AG04450 (cell line): Measurements from ENCODE around the gene TRIM6. TPM values are rescaled to one million over a fixed set of nuclear protein-coding genes. Genes with fewer than 3 reads are reported as not detected.

ENCODE experiments used
- CTCF ChIA-PET: fragments of 300-600, 350-600 bp; formaldehyde crosslinking; extraction: SDS; loops from one replicate; lab custom pipeline; 2022; ENCODE audit warnings: antibody characterized with exemption, inconsistent platforms; lab: Charles Lee
- POLR2A ChIA-PET: fragments of 350-600 bp; formaldehyde crosslinking; extraction: SDS; loops from one replicate; lab custom pipeline; 2021; ENCODE audit warnings: antibody characterized with exemption, inconsistent platforms; lab: Yijun Ruan, JAX
- DNase-seq: peaks from one replicate; pipeline ENCODE4 v3.0.0-alpha.2; 2011; ENCODE audit warnings: low read depth, low spot score
- H3K27ac ChIP-seq: one replicate; pipeline ENCODE4 v1.5.1; 2012; ENCODE audit warnings: low read depth, low read length, control low read depth
- H3K27me3 ChIP-seq: one replicate; pipeline ENCODE4 v1.6.0; 2012; ENCODE audit warnings: low read length; ENCODE audit not compliant: control insufficient read depth, insufficient read depth
- H3K4me3 ChIP-seq: 2 replicates; pipeline ENCODE4 v1.5.1; 2011; ENCODE audit warnings: mild to moderate bottlenecking, low read depth, low read length, control low read depth
- H3K9me3 ChIP-seq: 2 replicates; pipeline ENCODE4 v1.5.1; 2012; ENCODE audit warnings: low read length; ENCODE audit not compliant: control insufficient read depth, insufficient read depth
- polyA plus RNA-seq: library from polyadenylated mRNA; depleted of rRNA; stranded (reverse); fragments of >200 nt; gene quantifications from 2 replicates; pipeline ENCODE4 v1.2.3, GENCODE V29; 2011
- TF ChIP-seq, protein P1 (sequence below): IDR thresholded peaks from 2 replicates; pipeline ENCODE4 v1.5.1; 2011; ENCODE audit warnings: low read depth, low read length, control low read depth, inconsistent platforms

Gene TRIM6
- polyA plus RNA-seq, 1 experiment, result 6.8 TPM

DNA sequence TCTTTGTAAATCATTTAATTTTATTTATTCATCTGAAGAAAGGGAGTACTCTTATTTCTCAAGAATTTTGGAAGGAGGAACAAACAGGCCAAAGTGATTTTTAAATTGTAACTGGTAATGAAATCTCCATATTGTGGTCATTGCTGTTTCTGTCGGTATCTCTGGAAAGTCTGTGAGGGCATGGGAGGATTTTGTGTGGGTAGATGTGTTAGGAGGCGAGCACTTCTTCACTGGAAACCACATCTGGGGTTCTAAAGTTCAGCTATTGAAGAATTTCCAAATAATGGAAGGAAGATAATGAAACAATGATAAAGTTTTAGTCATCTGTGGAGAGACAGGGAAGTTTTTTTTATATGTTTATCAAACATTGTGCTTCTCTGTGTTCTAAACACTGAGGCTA, 35.0 kb downstream of the TRIM6 start:
- TF ChIP-seq, protein P1, sequence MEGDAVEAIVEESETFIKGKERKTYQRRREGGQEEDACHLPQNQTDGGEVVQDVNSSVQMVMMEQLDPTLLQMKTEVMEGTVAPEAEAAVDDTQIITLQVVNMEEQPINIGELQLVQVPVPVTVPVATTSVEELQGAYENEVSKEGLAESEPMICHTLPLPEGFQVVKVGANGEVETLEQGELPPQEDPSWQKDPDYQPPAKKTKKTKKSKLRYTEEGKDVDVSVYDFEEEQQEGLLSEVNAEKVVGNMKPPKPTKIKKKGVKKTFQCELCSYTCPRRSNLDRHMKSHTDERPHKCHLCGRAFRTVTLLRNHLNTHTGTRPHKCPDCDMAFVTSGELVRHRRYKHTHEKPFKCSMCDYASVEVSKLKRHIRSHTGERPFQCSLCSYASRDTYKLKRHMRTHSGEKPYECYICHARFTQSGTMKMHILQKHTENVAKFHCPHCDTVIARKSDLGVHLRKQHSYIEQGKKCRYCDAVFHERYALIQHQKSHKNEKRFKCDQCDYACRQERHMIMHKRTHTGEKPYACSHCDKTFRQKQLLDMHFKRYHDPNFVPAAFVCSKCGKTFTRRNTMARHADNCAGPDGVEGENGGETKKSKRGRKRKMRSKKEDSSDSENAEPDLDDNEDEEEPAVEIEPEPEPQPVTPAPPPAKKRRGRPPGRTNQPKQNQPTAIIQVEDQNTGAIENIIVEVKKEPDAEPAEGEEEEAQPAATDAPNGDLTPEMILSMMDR, result no peak
- Histone ChIP-seq H3K4me3 (no peak overlapping the region), H3K27ac (no peak overlapping the region), H3K27me3 (no peaks in the 10 kb centered on the region), H3K9me3 (no peaks in the 10 kb centered on the region)
- CTCF ChIA-PET, result no interaction called here
- POLR2A ChIA-PET, result no interaction called here
- DNase-seq, result no peak

DNA sequence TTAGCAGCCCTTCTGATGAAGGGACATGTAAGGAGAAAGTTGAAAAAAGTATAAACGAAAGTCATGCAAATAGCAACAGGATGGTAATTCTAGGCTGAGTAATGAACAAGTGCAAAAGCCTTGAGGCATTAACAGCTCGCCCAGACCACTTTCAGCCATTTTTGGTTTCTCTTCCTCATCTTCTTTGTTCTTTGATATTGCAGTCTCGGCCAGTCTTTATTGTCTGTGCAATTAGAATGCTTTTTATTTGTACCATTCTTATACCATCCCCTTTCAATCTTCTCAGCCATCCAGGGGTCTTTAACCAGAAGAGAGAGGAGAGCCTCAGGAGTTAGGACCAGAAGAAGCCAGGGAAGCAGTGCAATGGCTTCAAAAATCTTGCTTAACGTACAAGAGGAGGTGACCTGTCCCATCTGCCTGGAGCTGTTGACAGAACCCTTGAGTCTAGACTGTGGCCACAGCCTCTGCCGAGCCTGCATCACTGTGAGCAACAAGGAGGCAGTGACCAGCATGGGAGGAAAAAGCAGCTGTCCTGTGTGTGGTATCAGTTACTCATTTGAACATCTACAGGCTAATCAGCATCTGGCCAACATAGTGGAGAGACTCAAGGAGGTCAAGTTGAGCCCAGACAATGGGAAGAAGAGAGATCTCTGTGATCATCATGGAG, 35.7 kb downstream of the TRIM6 start:
- POLR2A ChIA-PET, result no interaction called here
- H3K9me3 ChIP-seq, result no peaks in the 10 kb centered on the region
- TF ChIP-seq, protein P1, result no peak
- no peaks in the 10 kb centered on the region for H3K27me3 ChIP-seq
- no peak for DNase-seq
- no peak overlapping the region for H3K4me3 ChIP-seq
- CTCF ChIA-PET, result no interaction called here
- H3K27ac ChIP-seq, result no peak overlapping the region

DNA sequence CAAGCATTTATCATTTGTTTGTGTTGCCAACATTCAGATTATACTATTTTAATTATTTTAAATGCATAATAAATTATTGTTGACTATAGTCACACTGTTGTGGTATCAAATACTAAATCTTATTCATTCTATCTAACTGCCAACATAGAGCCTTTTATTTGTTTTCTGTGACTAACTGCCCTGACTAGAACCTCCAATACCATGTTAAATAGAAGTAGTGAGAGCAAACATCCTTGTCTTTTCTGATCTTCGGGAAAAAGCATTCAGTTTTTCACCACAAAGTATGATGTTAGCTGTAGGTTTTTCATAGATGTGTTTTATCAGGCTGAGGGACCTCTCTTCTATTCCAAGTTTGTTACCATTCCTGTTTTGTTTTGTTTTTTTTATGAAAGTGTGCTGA, 43.5 kb downstream of the TRIM6 start:
- Histone ChIP-seq H3K9me3 (no peaks in the 10 kb centered on the region), H3K27ac (no peak overlapping the region), H3K4me3 (no peak overlapping the region), H3K27me3 (no peaks in the 10 kb centered on the region)
- ChIA-PET POLR2A (no interaction called here), CTCF (interaction anchor here (0.6 to 0.7 kb wide), 2 partner anchors 15 to 1013 kb away, joined by 3 to 5 read pairs; no protein-coding TSS in a partner anchor)
- TF ChIP-seq, protein P1, result no peak
- DNase-seq, result no peak

DNA sequence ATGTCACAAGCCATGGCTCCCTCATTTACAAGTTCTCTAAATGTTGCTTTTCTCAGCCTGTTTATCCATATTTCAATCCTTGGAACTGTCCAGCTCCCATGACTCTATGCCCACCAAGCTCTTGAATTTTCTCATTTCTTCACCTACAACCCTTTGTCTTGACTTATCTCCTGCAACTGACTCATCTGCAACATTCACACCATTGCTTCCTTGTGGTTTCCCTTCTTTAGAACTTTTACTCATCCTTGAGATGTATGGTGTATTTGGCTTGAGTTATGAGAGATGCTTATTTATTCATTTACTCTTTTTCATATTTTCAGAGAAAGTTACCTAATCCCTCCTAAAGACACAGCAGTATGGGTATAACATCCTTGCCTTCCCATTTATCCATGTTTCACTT, 47.1 kb downstream of the TRIM6 start:
- H3K27ac ChIP-seq, result no peak overlapping the region
- no peaks in the 10 kb centered on the region for H3K9me3 ChIP-seq
- ChIA-PET POLR2A (no interaction called here), CTCF (no interaction called here)
- no peaks in the 10 kb centered on the region for H3K27me3 ChIP-seq
- TF ChIP-seq, protein P1, result no peak
- H3K4me3 ChIP-seq, result no peak overlapping the region
- no peak for DNase-seq

DNA sequence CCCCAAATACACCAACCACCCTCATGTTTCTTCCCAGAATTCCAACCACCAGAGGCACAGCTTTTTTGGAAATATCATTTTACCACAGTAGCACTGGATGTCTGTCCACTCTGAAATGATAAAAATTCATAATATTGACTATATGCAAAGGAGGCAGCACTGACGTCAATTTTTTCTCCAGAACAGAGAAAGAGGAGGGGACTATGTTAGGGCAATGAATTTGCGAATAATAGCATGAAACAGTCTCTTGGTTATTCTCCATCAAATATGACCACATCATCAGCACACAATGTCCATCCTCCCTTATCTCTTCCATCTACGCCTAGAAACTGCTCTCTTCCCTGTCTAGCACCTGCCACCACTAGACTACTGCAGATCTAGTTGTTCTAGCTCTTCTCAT, 49.7 kb downstream of the TRIM6 start:
- TF ChIP-seq, protein P1, result no peak
- no peak overlapping the region for H3K27ac ChIP-seq
- CTCF ChIA-PET, result interaction anchor here (0.6 kb wide), 1 partner anchor 67 kb away, joined by 3 read pairs; no protein-coding TSS in a partner anchor
- H3K9me3 ChIP-seq, result no peaks in the 10 kb centered on the region
- POLR2A ChIA-PET, result no interaction called here
- no peak for DNase-seq
- no peak overlapping the region for H3K4me3 ChIP-seq
- H3K27me3 ChIP-seq, result no peaks in the 10 kb centered on the region
